Ovary (tissue), 9 donors: Measurements from ENCODE around the gene CENPU. TPM values are rescaled to one million over a fixed set of nuclear protein-coding genes. Genes with fewer than 3 reads are reported as not detected.

Source experiments
- DNase-seq, 5 donors: peaks; one replicate each; pipeline ENCODE4 v3.0.0-alpha.2; 2019 to 2020
- H3K27ac ChIP-seq, 2 donors: fragments of 200-600 bp; one replicate each; pipeline versions ENCODE4 v1.5.1 to v1.8.0; 2019 to 2022
- H3K27me3 ChIP-seq: fragments of 200-600 bp; one replicate; pipeline ENCODE4 v1.8.0; 2022
- H3K36me3 ChIP-seq: fragments of 200-600 bp; sonication (generic); one replicate; pipeline ENCODE4 v1.5.1; 2019
- H3K4me1 ChIP-seq: one replicate; pipeline ENCODE4 v1.8.1; 2013; ENCODE audit warnings: mild to moderate bottlenecking, moderate library complexity; ENCODE audit not compliant: insufficient read depth
- H3K4me3 ChIP-seq: fragments of 200-600 bp; sonication (generic); one replicate; pipeline ENCODE4 v1.5.1; 2017
- H3K9me3 ChIP-seq, 2 donors: fragments of 200-600 bp in 1 of 2; sonication (generic) in 1 of 2; one replicate each; pipeline versions ENCODE4 v1.5.1 to v1.8.1; 2013 to 2019; ENCODE audit warnings: mild to moderate bottlenecking in 1 of 2, moderate library complexity in 1 of 2
- CTCF ChIP-seq, 3 donors: fragments of 450-650 bp in 2 of 3; fragments of 200-600 bp in 1 of 3; IDR thresholded peaks; one replicate each; pipeline versions ENCODE4 v1.5.1 to v1.8.0; 2016 to 2022; ENCODE audit warnings: antibody characterized with exemption in 3 of 3, mild to moderate bottlenecking in 1 of 3
- EP300 ChIP-seq: sonication (generic); formaldehyde crosslinking; IDR thresholded peaks from one replicate; pipeline ENCODE4 v1.6.1; 2017; ENCODE audit warnings: antibody characterized with exemption
- POLR2A ChIP-seq: fragments of 450-650 bp; IDR thresholded peaks from one replicate; pipeline ENCODE4 v1.6.1; 2017; ENCODE audit warnings: antibody characterized with exemption, mild to moderate bottlenecking, moderate library complexity
- WGBS, 3 donors: extraction: QIAGEN DNeasy Blood & Tissue Kit in 1 of 3; methylation state at CpG; one replicate each; pipeline versions ENCODE4 v1.1.5 to v1.1.7; 2013 to 2017; 5-methylcytosine and 5-hydroxymethylcytosine counted together
- intact Hi-C, 4 donors: fragments of 100-400 bp; cut with DNase I; formaldehyde crosslinking; loops; one replicate each; pipeline versions ENCODE4 v1.11.0 to v1.15.1; 2022 to 2023
- polyA plus RNA-seq, 2 donors: library from polyadenylated mRNA; stranded (reverse); fragments of 200-250 nt in 1 of 2; fragments of 350-450 nt in 1 of 2; fragmentation: Illumina TruSeq in 1 of 2; extraction: RNeasy Lipid Tissue Mini Kit (QIAGEN cat#74804) in 1 of 2; gene quantifications; one replicate each; pipeline ENCODE4 v1.2.3, GENCODE V29; 2013 to 2014
- total RNA-seq, 7 donors: library from RNA; depleted of rRNA in 2 of 7; stranded (reverse); fragments of >200 nt in 2 of 7; fragmentation: NEBNext Ultra II Directional in 3 of 7; extraction: Animal tissue kit (Norgen Biotek cat#: 25700) in 3 of 7; gene quantifications; one replicate each; pipeline versions ENCODE4 v1.1.0 to v1.2.4, GENCODE V29; 2016 to 2023
- donor health status: DM: no; HTN: no; CAD: no; lungs with moderate emphysema.
- donor health status: DM: no; HTN: no; CAD: no.
- donor health status: Bipolar disorder and iron deficiency.
- donor health status: DM: yes; HTN: yes; CAD: no.
- donor health status: DM: no; HTN: no; CAD: no.
- donor health status: DM: yes; HTN: yes; CAD: no.

Gene CENPU
- total and polyA plus RNA-seq, 9 donors = 0.34 to 3.4 (median 0.94) TPM

GRCh38 chr4:184668511-184669114, 65.3 kb downstream of the CENPU start:
- WGBS, 3 donors = 85 to 89% (median 89%) methylated on average over 9 of the region's 9 CpGs
- no peak overlapping the region for H3K4me3 ChIP-seq
- H3K27me3 ChIP-seq = no peaks in the 10 kb centered on the region
- no peaks in the 10 kb centered on the region for H3K9me3 ChIP-seq
- H3K36me3 ChIP-seq = no peaks in the 10 kb centered on the region
- intact Hi-C loops = no loop called here
- DNase-seq = no peak
- TF ChIP-seq CTCF (IDR thresholded peaks at IDR 0.05) (no peak), EP300 (no peak), POLR2A (no peak)
- no peak overlapping the region for H3K27ac ChIP-seq
- H3K4me1 ChIP-seq = no peaks in the 10 kb centered on the region

- no peak overlapping the region for H3K4me3 ChIP-seq
- 89 to 93% (median 91%) methylated on average over 9 of the region's 9 CpGs for WGBS, 3 donors
- intact Hi-C loops = no loop called here
- no peaks in the 10 kb centered on the region for H3K9me3 ChIP-seq
- H3K4me1 ChIP-seq = no peaks in the 10 kb centered on the region
- H3K36me3 ChIP-seq = no peaks in the 10 kb centered on the region
- no peak overlapping the region for H3K27ac ChIP-seq
- no peak for TF ChIP-seq POLR2A
- no peak for TF ChIP-seq CTCF (IDR thresholded peaks at IDR 0.05)
- TF ChIP-seq EP300 = no peak
- DNase-seq = no peak
- no peaks in the 10 kb centered on the region for H3K27me3 ChIP-seq
Observed at GRCh38 chr4:184668096-184668495, 65.8 kb downstream of the CENPU start.

- DNase-seq = no peak
- 79 to 83% (median 83%) methylated on average over 6 of the region's 6 CpGs for WGBS, 3 donors
- TF ChIP-seq CTCF (IDR thresholded peaks at IDR 0.05) (no peak), EP300 (no peak), POLR2A (no peak)
- no peaks in the 10 kb centered on the region for H3K27me3 ChIP-seq
- no peak overlapping the region for H3K27ac ChIP-seq
- H3K36me3 ChIP-seq = no peaks in the 10 kb centered on the region
- no peaks in the 10 kb centered on the region for H3K4me1 ChIP-seq
- no peaks in the 10 kb centered on the region for H3K9me3 ChIP-seq
- intact Hi-C loops = no loop called here
- no peak overlapping the region for H3K4me3 ChIP-seq
Observed at GRCh38 chr4:184666670-184667069, 67.2 kb downstream of the CENPU start.

- Histone ChIP-seq H3K9me3 (no peaks in the 10 kb centered on the region), H3K36me3 (no peaks in the 10 kb centered on the region), H3K4me3 (no peak overlapping the region), H3K27ac (no peak overlapping the region), H3K4me1 (no peaks in the 10 kb centered on the region), H3K27me3 (no peaks in the 10 kb centered on the region)
- intact Hi-C loops = no loop called here
- DNase-seq = no peak
- WGBS, 3 donors = 66 to 71% (median 67%) methylated on average over 6 of the region's 6 CpGs
- no peak for TF ChIP-seq POLR2A
- no peak for TF ChIP-seq CTCF (IDR thresholded peaks at IDR 0.05)
- TF ChIP-seq EP300 = no peak
Observed at GRCh38 chr4:184664445-184665210, 69.3 kb downstream of the CENPU start.
